HepG2 (cell line): ENCODE data around the gene STK38L. TPM values are rescaled to one million over a fixed set of nuclear protein-coding genes. Genes with fewer than 3 reads are reported as not detected.

Source experiments
- ATAC-seq: fragments of 200-7000 bp; cut with Tn5 transposase; 3 replicates; pipeline ENCODE4 v1.9.1; 2020; ENCODE audit warnings: mild to moderate bottlenecking, moderate library complexity
- BruUV-seq: library from RNA; stranded (reverse); fragments of 400-500 nt; replicated peaks from 2 replicates; lab custom pipeline; 2021; lab: Mats Ljungman, UMichigan
- CTCF ChIA-PET: fragments of 300-600 bp; formaldehyde crosslinking; extraction: SDS; loops from one replicate; lab custom pipeline; 2021; ENCODE audit warnings: low total read pairs, inconsistent platforms, low intra/inter-chr PET ratio; lab: Yijun Ruan, JAX
- POLR2A ChIA-PET: fragments of 350-600 bp; sonication (Branson Sonifier 250); formaldehyde crosslinking; loops from one replicate; lab custom pipeline; 2020; ENCODE audit warnings: antibody characterized with exemption, inconsistent platforms; lab: Yijun Ruan, JAX
- DNase-seq: peaks from one replicate; pipeline ENCODE4 v3.0.0-alpha.2; 2015; ENCODE audit warnings: low spot score
- FAIRE-seq: peaks from 3 replicates; lab custom pipeline; 2011; peaks lifted over from hg19 to GRCh38; lab: Jason Lieb, UNC
- H2AFZ ChIP-seq: one replicate; pipeline ENCODE4 v1.6.1; 2011; ENCODE audit warnings: low read length, inconsistent platforms
- H3K27ac ChIP-seq: fragments of 300-600 bp; 3 replicates; pipeline ENCODE4 v1.8.0; 2011; ENCODE audit warnings: mixed run types, mild to moderate bottlenecking, mixed read lengths, low read length, inconsistent platforms; ENCODE audit not compliant: insufficient read depth; ENCODE audit errors: extremely low read length
- H3K27me3 ChIP-seq, 2 experiments: fragments of 200-600 bp in 1 of 2; 2 replicates in 1 of 2; 3 replicates in 1 of 2; pipeline versions ENCODE4 v1.6.0 to v1.8.0; 2011; ENCODE audit warnings: low read length in 2 of 2, mild to moderate bottlenecking in 2 of 2, moderate library complexity in 2 of 2, inconsistent platforms in 1 of 2; ENCODE audit not compliant: insufficient read depth in 2 of 2, control insufficient read depth in 1 of 2
- H3K36me3 ChIP-seq, 2 experiments: fragments of 200-600 bp in 1 of 2; replicated peaks in 1 of 2; 2 replicates in 1 of 2; 3 replicates in 1 of 2; pipeline versions ENCODE4 v1.5.1 to v1.8.0; 2011; ENCODE audit warnings: low read length in 2 of 2, inconsistent platforms in 1 of 2; ENCODE audit not compliant: insufficient read depth in 2 of 2, control insufficient read depth in 1 of 2
- H3K4me1 ChIP-seq: 2 replicates; pipeline ENCODE4 v1.5.1; 2012; ENCODE audit warnings: low read length, inconsistent platforms; ENCODE audit not compliant: insufficient read depth
- H3K4me2 ChIP-seq: 2 replicates; pipeline ENCODE4 v1.6.0; 2011; ENCODE audit warnings: low read depth, low read length, inconsistent platforms
- H3K4me3 ChIP-seq, 3 experiments: fragments of 200-600 bp in 1 of 3; sonication (generic), shearing (Covaris generic) in 1 of 3; replicated peaks in 1 of 3; 2 replicates each; pipeline ENCODE4 v1.5.1; 2011 to 2016; ENCODE audit warnings: low read length in 3 of 3, inconsistent platforms in 2 of 3, low read depth in 2 of 3, mild to moderate bottlenecking in 2 of 3, control low read depth in 1 of 3, mixed read lengths in 1 of 3; ENCODE audit not compliant: insufficient read depth in 1 of 3
- H3K79me2 ChIP-seq: one replicate; pipeline ENCODE4 v1.6.1; 2011; ENCODE audit warnings: low read length, inconsistent platforms; ENCODE audit not compliant: insufficient read depth
- H3K9ac ChIP-seq: 2 replicates; pipeline ENCODE4 v1.6.0; 2011; ENCODE audit warnings: mild to moderate bottlenecking, low read depth, low read length, inconsistent platforms; ENCODE audit not compliant: insufficient read depth
- H3K9me3 ChIP-seq: 2 replicates; pipeline ENCODE4 v1.5.1; 2012; ENCODE audit warnings: mild to moderate bottlenecking, low read length
- H4K20me1 ChIP-seq: 2 replicates; pipeline ENCODE4 v1.6.0; 2011; ENCODE audit warnings: inconsistent platforms, mild to moderate bottlenecking, low read length, moderate library complexity; ENCODE audit not compliant: insufficient read depth
- EEA1 ChIP-seq: sonication (generic); formaldehyde crosslinking; IDR thresholded peaks from 2 replicates; pipeline ENCODE4 v1.5.1; 2020; ENCODE audit warnings: mild to moderate bottlenecking, missing genetic modification reagents, borderline replicate concordance
- EZH2 ChIP-seq: conservative IDR thresholded peaks from 2 replicates; pipeline ENCODE4 v1.6.1; 2012; ENCODE audit warnings: mild to moderate bottlenecking, low read depth, low read length, moderate library complexity
- GTF3A ChIP-seq: sonication (generic); formaldehyde crosslinking; conservative IDR thresholded peaks from 2 replicates; pipeline ENCODE4 v1.4.0; 2020; ENCODE audit warnings: mild to moderate bottlenecking, missing genetic modification reagents
- KLF11 ChIP-seq: IDR thresholded peaks from 2 replicates; pipeline ENCODE4 v1.6.1; 2016; ENCODE audit warnings: missing compliant biosample characterization
- MEIS1 ChIP-seq: sonication (generic); formaldehyde crosslinking; IDR thresholded peaks from 2 replicates; pipeline ENCODE4 v1.9.0; 2021; ENCODE audit warnings: mild to moderate bottlenecking, missing genetic modification reagents, moderate library complexity, borderline replicate concordance
- MNT ChIP-seq: fragments of 450-650 bp; IDR thresholded peaks from 2 replicates; pipeline ENCODE4 v1.6.1; 2016
- MYNN ChIP-seq: sonication (generic); formaldehyde crosslinking; IDR thresholded peaks from 2 replicates; pipeline ENCODE4 v1.4.0; 2020; ENCODE audit warnings: mild to moderate bottlenecking, low read depth, missing genetic modification reagents
- PBX2 ChIP-seq: IDR thresholded peaks from 2 replicates; pipeline ENCODE4 v1.6.1; 2016; ENCODE audit warnings: control low read depth
- SAP130 ChIP-seq: IDR thresholded peaks from 2 replicates; pipeline ENCODE4 v1.6.1; 2016; ENCODE audit warnings: low read depth
- TCF12 ChIP-seq, 2 experiments: fragments of 450-650 bp in 1 of 2; sonication (generic) in 1 of 2; formaldehyde crosslinking in 1 of 2; IDR thresholded peaks; 2 replicates each; pipeline versions ENCODE4 v1.6.1 to v1.8.0; 2017 to 2022; ENCODE audit warnings: antibody characterized with exemption in 1 of 2, mild to moderate bottlenecking in 1 of 2, missing genetic modification reagents in 1 of 2, moderate library complexity in 1 of 2
- ZNF205 ChIP-seq: IDR thresholded peaks from 2 replicates; pipeline ENCODE4 v1.6.1; 2018; ENCODE audit warnings: missing biosample characterization, missing genetic modification reagents
- ZNF512 ChIP-seq: sonication (generic); formaldehyde crosslinking; IDR thresholded peaks from 2 replicates; pipeline ENCODE4 v1.4.0; 2020; ENCODE audit warnings: mild to moderate bottlenecking, missing genetic modification reagents
- ZNF704 ChIP-seq: sonication (generic); formaldehyde crosslinking; IDR thresholded peaks from 2 replicates; pipeline ENCODE4 v1.8.1; 2023; ENCODE audit warnings: mild to moderate bottlenecking, inconsistent platforms, moderate library complexity, missing genetic modification reagents, borderline replicate concordance
- ZSCAN29 ChIP-seq: sonication (generic); formaldehyde crosslinking; conservative IDR thresholded peaks from 2 replicates; pipeline ENCODE4 v1.4.0; 2020; ENCODE audit warnings: mild to moderate bottlenecking, missing genetic modification reagents
- ZUFSP ChIP-seq: sonication (generic); formaldehyde crosslinking; IDR thresholded peaks from 2 replicates; pipeline ENCODE4 v1.9.0; 2021; ENCODE audit warnings: missing genetic modification reagents, mild to moderate bottlenecking, borderline replicate concordance
- WGBS: methylation state at CpG from one replicate; pipeline ENCODE4 v1.1.6; 2017; ENCODE audit warnings: low lambda C conversion rate; 5-methylcytosine and 5-hydroxymethylcytosine counted together
- in situ Hi-C: cut with HindIII; loops from 2 replicates; pipeline ENCODE4 v1.10.0; 2017; ENCODE audit warnings: low pct_unique_long_range_greater_than_20kb; ENCODE audit not compliant: extremely low pct_ligation_motif_present
- intact Hi-C: fragments of 100-400 bp; cut with micrococcal nuclease; formaldehyde crosslinking; loops from one replicate; pipeline ENCODE4 v1.10.0; 2022; ENCODE audit not compliant: unreplicated experiment
- polyA plus RNA-seq, 8 experiments: library from polyadenylated mRNA; depleted of rRNA in 3 of 8; stranded (reverse) in 7 of 8; unstranded in 1 of 8; fragments of >200 nt; fragmentation: Illumina TruSeq in 4 of 8; extraction: Trizol in 4 of 8; gene quantifications; 2 replicates each; pipeline versions ENCODE4 v1.2.1 to v1.2.3, GENCODE V29; 2011 to 2016; ENCODE audit warnings: low read depth in 4 of 8, missing spikeins in 1 of 8, mixed read lengths in 1 of 8; ENCODE audit not compliant: insufficient read depth in 1 of 8
- total RNA-seq, 5 experiments: library from RNA; depleted of rRNA; stranded (reverse); fragments of >200 nt; fragmentation: Illumina TruSeq; extraction: Trizol; gene quantifications; 2 replicates each; pipeline ENCODE4 v1.2.3, GENCODE V29; 2016; ENCODE audit warnings: low read depth in 1 of 5

STK38L gene
- total and polyA plus RNA-seq, 2 of the 13 experiments (the other 11 are each of a cell fraction or from before 2014, with no cell fraction given): 6.1 to 26.4 TPM

GRCh38 chr12:27344760-27345159, 100.7 kb downstream of the STK38L start:
- Histone ChIP-seq H4K20me1 (no peaks in the 10 kb centered on the region), H3K4me1 (no peaks in the 10 kb centered on the region), H3K27me3 (no peaks in the 10 kb centered on the region), H3K27ac (no peak overlapping the region), H3K9ac (no peak overlapping the region), H3K36me3 (no peaks in the 10 kb centered on the region), H3K79me2 (peaks cover 11% of the 10 kb centered on the region), H3K9me3 (no peaks in the 10 kb centered on the region), H3K4me2 (no peak overlapping the region), H3K4me3 (no peak overlapping the region), H2AFZ (no peak overlapping the region)
- in situ Hi-C loops: no loop called here
- intact Hi-C loops: no loop called here
- POLR2A ChIA-PET: no interaction called here
- TF ChIP-seq KLF11 (CRISPR knock-in tag) (no peak), MYNN (CRISPR knock-in tag) (no peak), GTF3A (CRISPR knock-in tag) (no peak), ZSCAN29 (CRISPR knock-in tag) (no peak), PBX2 (CRISPR knock-in tag) (no peak), SAP130 (CRISPR knock-in tag) (no peak), MEIS1 (CRISPR knock-in tag) (no peak), ZUFSP (CRISPR knock-in tag) (no peak), TCF12 (IDR thresholded peaks at IDR 0.05) (no peak), TCF12 (CRISPR knock-in tag; IDR thresholded peaks at IDR 0.05) (no peak), EEA1 (CRISPR knock-in tag) (no peak), ZNF205 (CRISPR knock-in tag) (no peak), MNT (no peak), ZNF704 (CRISPR knock-in tag) (no peak), ZNF512 (CRISPR knock-in tag) (no peak), EZH2 (no peak)
- 64% methylated on average over 3 of the region's 3 CpGs for WGBS
- CTCF ChIA-PET: no interaction called here
- DNase-seq (no peak), FAIRE-seq (no peak), ATAC-seq (no peak)
- no TSS peak for BruUV-seq
